Measurements from ENCODE around the gene NFYB. TPM values are rescaled to one million over a fixed set of nuclear protein-coding genes. Genes with fewer than 3 reads are reported as not detected.

The NFYB gene
- polyA plus RNA-seq, 2 of the 4 experiments (the other 2 are of a cell fraction): 45.2 to 70.2 TPM

DNA sequence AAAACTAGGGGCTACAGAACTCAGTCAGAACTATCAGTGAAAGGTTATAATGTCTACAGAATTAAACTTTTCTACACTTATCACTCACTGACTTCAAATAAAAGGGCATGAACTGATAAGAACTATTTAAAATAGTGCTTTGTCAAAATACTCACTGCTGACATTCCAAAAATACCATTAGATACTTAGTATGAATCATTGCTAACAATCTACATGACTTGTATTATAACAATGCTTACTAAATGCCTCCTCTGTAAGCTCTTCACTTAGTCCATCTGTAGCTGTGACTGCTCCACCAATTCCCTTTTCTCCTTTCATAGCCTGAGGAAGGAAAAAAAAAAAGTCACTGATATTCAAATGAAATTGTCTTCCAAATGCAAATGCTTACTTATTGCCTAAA lies 17.0 kb downstream of the NFYB start:
- Histone ChIP-seq H3K27ac (peak overlapping the region; percentile 28; a peak in 2 of 6 replicates), H3K4me3 (no peak overlapping the region), H3K9me3 (no peaks in the 10 kb centered on the region), H3K4me1 (peaks cover 56% of the 10 kb centered on the region), H3K4me2 (peak overlapping the region; percentile 61)
- ATAC-seq (peak; percentile 95 to 96; a peak in 5 of 6 replicates), DNase-seq (ENCODE audit: low read depth in 1 of 2, low spot score in 1 of 2) (peak; percentile 36 to 50), FAIRE-seq (peak; percentile 86)
- CTCF ChIA-PET: interaction anchor here (0.7 to 2.6 kb wide), 7 partner anchors 10 to 253 kb away, joined by 3 to 14 read pairs (median 3); no protein-coding TSS in a partner anchor
- POLR2A ChIA-PET: interaction anchor here (0.9 to 1.4 kb wide), 3 partner anchors 17 to 191 kb away, joined by 4 to 6 read pairs (median 5); partner anchors contain the start of genes HSP90B1 and NFYB
- TF ChIP-seq, protein P1, sequence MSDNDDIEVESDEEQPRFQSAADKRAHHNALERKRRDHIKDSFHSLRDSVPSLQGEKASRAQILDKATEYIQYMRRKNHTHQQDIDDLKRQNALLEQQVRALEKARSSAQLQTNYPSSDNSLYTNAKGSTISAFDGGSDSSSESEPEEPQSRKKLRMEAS (IDR thresholded peaks at IDR 0.05): peak; percentile 39; the same call in 1 of the 2 replicates
- TF ChIP-seq CEBPB (IDR thresholded peaks at IDR 0.05) (no peak), MAZ (IDR thresholded peaks at IDR 0.05; ENCODE audit: borderline replicate concordance, low read depth, low read length) (no peak), JUNB (IDR thresholded peaks at IDR 0.05) (0 out of 2 replicates have a peak, but pooled peaks have one; percentile 30), RNF2 (IDR thresholded peaks at IDR 0.05; ENCODE audit: borderline replicate concordance, low read depth) (no peak), FOSL2 (IDR thresholded peaks at IDR 0.05) (no peak), FOSL2 (CRISPR knock-in tag; IDR thresholded peaks at IDR 0.05) (peak; percentile 78), SMC3 (IDR thresholded peaks at IDR 0.05) (no peak), MAFK (IDR thresholded peaks at IDR 0.05; ENCODE audit: partially characterized antibody) (no peak), HOXA7 (CRISPR knock-in tag; IDR thresholded peaks at IDR 0.05) (no peak), KDM1A (IDR thresholded peaks at IDR 0.05; ENCODE audit: low read depth) (no peak), RCOR1 (IDR thresholded peaks at IDR 0.05; ENCODE audit: low read depth, low read length) (no peak), HEYL (CRISPR knock-in tag; IDR thresholded peaks at IDR 0.05) (no peak), MYC (IDR thresholded peaks at IDR 0.05; ENCODE audit: borderline replicate concordance, low read length) (no peak), RFX5 (IDR thresholded peaks at IDR 0.05) (no peak), HOXB13 (CRISPR knock-in tag; IDR thresholded peaks at IDR 0.05; ENCODE audit: low read depth) (no peak), CBX2 (IDR thresholded peaks at IDR 0.05; ENCODE audit: borderline replicate concordance, low read depth) (no peak), GATA3 (IDR thresholded peaks at IDR 0.05; ENCODE audit: borderline replicate concordance) (peak; percentile 88; the same call in 1 of the 2 replicates), ZC3H11A (IDR thresholded peaks at IDR 0.05) (no peak)
- TF ChIP-seq, protein P2, sequence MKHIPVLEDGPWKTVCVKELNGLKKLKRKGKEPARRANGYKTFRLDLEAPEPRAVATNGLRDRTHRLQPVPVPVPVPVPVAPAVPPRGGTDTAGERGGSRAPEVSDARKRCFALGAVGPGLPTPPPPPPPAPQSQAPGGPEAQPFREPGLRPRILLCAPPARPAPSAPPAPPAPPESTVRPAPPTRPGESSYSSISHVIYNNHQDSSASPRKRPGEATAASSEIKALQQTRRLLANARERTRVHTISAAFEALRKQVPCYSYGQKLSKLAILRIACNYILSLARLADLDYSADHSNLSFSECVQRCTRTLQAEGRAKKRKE (CRISPR knock-in tag; IDR thresholded peaks at IDR 0.05; ENCODE audit: low read depth): no peak
- TF ChIP-seq, protein P3, sequence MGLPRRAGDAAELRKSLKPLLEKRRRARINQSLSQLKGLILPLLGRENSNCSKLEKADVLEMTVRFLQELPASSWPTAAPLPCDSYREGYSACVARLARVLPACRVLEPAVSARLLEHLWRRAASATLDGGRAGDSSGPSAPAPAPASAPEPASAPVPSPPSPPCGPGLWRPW (IDR thresholded peaks at IDR 0.05): no peak
- TF ChIP-seq, protein P4, sequence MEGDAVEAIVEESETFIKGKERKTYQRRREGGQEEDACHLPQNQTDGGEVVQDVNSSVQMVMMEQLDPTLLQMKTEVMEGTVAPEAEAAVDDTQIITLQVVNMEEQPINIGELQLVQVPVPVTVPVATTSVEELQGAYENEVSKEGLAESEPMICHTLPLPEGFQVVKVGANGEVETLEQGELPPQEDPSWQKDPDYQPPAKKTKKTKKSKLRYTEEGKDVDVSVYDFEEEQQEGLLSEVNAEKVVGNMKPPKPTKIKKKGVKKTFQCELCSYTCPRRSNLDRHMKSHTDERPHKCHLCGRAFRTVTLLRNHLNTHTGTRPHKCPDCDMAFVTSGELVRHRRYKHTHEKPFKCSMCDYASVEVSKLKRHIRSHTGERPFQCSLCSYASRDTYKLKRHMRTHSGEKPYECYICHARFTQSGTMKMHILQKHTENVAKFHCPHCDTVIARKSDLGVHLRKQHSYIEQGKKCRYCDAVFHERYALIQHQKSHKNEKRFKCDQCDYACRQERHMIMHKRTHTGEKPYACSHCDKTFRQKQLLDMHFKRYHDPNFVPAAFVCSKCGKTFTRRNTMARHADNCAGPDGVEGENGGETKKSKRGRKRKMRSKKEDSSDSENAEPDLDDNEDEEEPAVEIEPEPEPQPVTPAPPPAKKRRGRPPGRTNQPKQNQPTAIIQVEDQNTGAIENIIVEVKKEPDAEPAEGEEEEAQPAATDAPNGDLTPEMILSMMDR (IDR thresholded peaks at IDR 0.05): no peak
- TF ChIP-seq, protein P5, sequence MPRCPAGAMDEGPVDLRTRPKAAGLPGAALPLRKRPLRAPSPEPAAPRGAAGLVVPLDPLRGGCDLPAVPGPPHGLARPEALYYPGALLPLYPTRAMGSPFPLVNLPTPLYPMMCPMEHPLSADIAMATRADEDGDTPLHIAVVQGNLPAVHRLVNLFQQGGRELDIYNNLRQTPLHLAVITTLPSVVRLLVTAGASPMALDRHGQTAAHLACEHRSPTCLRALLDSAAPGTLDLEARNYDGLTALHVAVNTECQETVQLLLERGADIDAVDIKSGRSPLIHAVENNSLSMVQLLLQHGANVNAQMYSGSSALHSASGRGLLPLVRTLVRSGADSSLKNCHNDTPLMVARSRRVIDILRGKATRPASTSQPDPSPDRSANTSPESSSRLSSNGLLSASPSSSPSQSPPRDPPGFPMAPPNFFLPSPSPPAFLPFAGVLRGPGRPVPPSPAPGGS (IDR thresholded peaks at IDR 0.05): no peak
- TF ChIP-seq, protein P6, sequence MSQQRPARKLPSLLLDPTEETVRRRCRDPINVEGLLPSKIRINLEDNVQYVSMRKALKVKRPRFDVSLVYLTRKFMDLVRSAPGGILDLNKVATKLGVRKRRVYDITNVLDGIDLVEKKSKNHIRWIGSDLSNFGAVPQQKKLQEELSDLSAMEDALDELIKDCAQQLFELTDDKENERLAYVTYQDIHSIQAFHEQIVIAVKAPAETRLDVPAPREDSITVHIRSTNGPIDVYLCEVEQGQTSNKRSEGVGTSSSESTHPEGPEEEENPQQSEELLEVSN (IDR thresholded peaks at IDR 0.05; ENCODE audit: borderline replicate concordance, low read depth): no peak
- TF ChIP-seq, protein P7, sequence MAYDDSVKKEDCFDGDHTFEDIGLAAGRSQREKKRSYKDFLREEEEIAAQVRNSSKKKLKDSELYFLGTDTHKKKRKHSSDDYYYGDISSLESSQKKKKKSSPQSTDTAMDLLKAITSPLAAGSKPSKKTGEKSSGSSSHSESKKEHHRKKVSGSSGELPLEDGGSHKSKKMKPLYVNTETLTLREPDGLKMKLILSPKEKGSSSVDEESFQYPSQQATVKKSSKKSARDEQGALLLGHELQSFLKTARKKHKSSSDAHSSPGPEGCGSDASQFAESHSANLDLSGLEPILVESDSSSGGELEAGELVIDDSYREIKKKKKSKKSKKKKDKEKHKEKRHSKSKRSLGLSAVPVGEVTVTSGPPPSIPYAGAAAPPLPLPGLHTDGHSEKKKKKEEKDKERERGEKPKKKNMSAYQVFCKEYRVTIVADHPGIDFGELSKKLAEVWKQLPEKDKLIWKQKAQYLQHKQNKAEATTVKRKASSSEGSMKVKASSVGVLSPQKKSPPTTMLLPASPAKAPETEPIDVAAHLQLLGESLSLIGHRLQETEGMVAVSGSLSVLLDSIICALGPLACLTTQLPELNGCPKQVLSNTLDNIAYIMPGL (CRISPR knock-in tag; IDR thresholded peaks at IDR 0.05; ENCODE audit: borderline replicate concordance): no peak

Data from A549 (cell line).